ENCODE measurements around the gene RAB29.

DNA sequence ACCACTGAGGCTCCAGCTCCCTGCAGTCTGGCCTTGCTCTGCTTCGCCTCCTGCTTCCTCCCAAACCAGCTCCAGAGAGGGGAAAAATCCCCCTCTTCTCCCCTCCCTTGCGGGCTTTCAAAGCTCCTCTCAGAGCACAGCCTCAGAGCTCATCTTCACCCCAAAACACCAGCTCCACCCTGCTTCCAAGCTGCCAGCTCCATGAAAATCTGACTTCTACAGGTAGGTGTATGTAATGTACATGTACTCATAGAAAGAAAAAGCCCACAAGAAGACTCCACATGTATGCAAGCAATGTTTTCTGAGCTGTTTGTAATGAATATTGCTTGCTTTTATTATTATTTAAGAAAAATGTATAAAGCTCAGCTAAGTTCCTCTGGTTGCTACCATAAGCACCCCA, 29.3 kb upstream of the RAB29 start:
- TF ChIP-seq EZH2 (IDR thresholded peaks at IDR 0.05; ENCODE audit: borderline replicate concordance, low read depth, low read length, poor library complexity, severe bottlenecking), result no peak
- TF ChIP-seq, protein P1, sequence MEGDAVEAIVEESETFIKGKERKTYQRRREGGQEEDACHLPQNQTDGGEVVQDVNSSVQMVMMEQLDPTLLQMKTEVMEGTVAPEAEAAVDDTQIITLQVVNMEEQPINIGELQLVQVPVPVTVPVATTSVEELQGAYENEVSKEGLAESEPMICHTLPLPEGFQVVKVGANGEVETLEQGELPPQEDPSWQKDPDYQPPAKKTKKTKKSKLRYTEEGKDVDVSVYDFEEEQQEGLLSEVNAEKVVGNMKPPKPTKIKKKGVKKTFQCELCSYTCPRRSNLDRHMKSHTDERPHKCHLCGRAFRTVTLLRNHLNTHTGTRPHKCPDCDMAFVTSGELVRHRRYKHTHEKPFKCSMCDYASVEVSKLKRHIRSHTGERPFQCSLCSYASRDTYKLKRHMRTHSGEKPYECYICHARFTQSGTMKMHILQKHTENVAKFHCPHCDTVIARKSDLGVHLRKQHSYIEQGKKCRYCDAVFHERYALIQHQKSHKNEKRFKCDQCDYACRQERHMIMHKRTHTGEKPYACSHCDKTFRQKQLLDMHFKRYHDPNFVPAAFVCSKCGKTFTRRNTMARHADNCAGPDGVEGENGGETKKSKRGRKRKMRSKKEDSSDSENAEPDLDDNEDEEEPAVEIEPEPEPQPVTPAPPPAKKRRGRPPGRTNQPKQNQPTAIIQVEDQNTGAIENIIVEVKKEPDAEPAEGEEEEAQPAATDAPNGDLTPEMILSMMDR (conservative IDR thresholded peaks at IDR 0.05; ENCODE audit: low read depth, low read length), result no peak

All from A673 (cell line).